ENCODE data around the gene LMX1A. TPM values are rescaled to one million over a fixed set of nuclear protein-coding genes. Genes with fewer than 3 reads are reported as not detected.

The LMX1A gene
- total RNA-seq, 2 experiments from 2014 or later: not detected

GRCh38 chr1:165189913-165190312 is 166.6 kb downstream of the LMX1A start:
- intact Hi-C loops (cut with DNase I, micrococcal nuclease): no loop called here
- no peaks in the 10 kb centered on the region for H3K4me1 ChIP-seq (ENCODE audit: insufficient read depth, low read length)
- Mint-ChIP-seq H3K4me3 (no peak overlapping the region), H3K27ac (no peak overlapping the region), H3K9me3 (no peaks in the 10 kb centered on the region), H3K27me3 (peaks cover 4% of the 10 kb centered on the region), H3K4me1 (ENCODE audit: low read depth) (no peaks in the 10 kb centered on the region), H3K36me3 (ENCODE audit: low read depth) (no peaks in the 10 kb centered on the region)
- DNase-seq (no peak), ATAC-seq (ENCODE audit: poor library complexity) (no peak)
- POLR2A ChIA-PET: no interaction called here
- H3K9me3 ChIP-seq (ENCODE audit: control insufficient read depth in 1 of 2, insufficient read depth in 1 of 2, low read length in 2 of 2): no peaks in the 10 kb centered on the region
- no peak overlapping the region for H3K27ac ChIP-seq (ENCODE audit: low read depth in 1 of 2, low read length in 2 of 2)
- no peaks in the 10 kb centered on the region for H3K36me3 ChIP-seq (ENCODE audit: insufficient read depth, low read length)
- CTCF ChIA-PET: no interaction called here
- no peaks in the 10 kb centered on the region for H3K27me3 ChIP-seq (ENCODE audit: control insufficient read depth in 1 of 2, insufficient read depth in 2 of 2, low read length in 2 of 2)
- no peak for TF ChIP-seq CTCF (IDR thresholded peaks at IDR 0.05)
- H3K4me3 ChIP-seq (ENCODE audit: low read length): no peak overlapping the region

GRCh38 chr1:165189011-165189410 is 167.5 kb downstream of the LMX1A start:
- TF ChIP-seq CTCF (IDR thresholded peaks at IDR 0.05): no peak
- H3K36me3 Mint-ChIP-seq (ENCODE audit: low read depth): no peaks in the 10 kb centered on the region
- peaks cover 1% of the 10 kb centered on the region for H3K27me3 Mint-ChIP-seq
- Histone ChIP-seq H3K4me1 (ENCODE audit: insufficient read depth, low read length) (no peaks in the 10 kb centered on the region), H3K27me3 (ENCODE audit: control insufficient read depth in 1 of 2, insufficient read depth in 2 of 2, low read length in 2 of 2) (no peaks in the 10 kb centered on the region), H3K36me3 (ENCODE audit: insufficient read depth, low read length) (no peaks in the 10 kb centered on the region), H3K9me3 (ENCODE audit: control insufficient read depth in 1 of 2, insufficient read depth in 1 of 2, low read length in 2 of 2) (no peaks in the 10 kb centered on the region), H3K4me3 (ENCODE audit: low read length) (no peak overlapping the region), H3K27ac (ENCODE audit: low read depth in 1 of 2, low read length in 2 of 2) (no peak overlapping the region)
- H3K4me1 Mint-ChIP-seq (ENCODE audit: low read depth): no peaks in the 10 kb centered on the region
- H3K27ac Mint-ChIP-seq: no peak overlapping the region
- POLR2A ChIA-PET: no interaction called here
- H3K4me3 Mint-ChIP-seq: no peak overlapping the region
- no peak for DNase-seq
- CTCF ChIA-PET: no interaction called here
- H3K9me3 Mint-ChIP-seq: peaks cover 2% of the 10 kb centered on the region
- intact Hi-C loops (cut with DNase I, micrococcal nuclease): no loop called here
- no peak for ATAC-seq (ENCODE audit: poor library complexity)

GRCh38 chr1:165187031-165188009 is 169.2 kb downstream of the LMX1A start:
- CTCF ChIA-PET: no interaction called here
- POLR2A ChIA-PET: no interaction called here
- intact Hi-C loops (cut with DNase I, micrococcal nuclease): no loop called here

More at GRCh38 chr1:165187031-165188009, 169.2 kb downstream of the LMX1A start:
- no peak overlapping the region for H3K27ac ChIP-seq (ENCODE audit: low read depth in 1 of 2, low read length in 2 of 2)
- Mint-ChIP-seq H3K27me3 (peaks cover 5% of the 10 kb centered on the region), H3K36me3 (ENCODE audit: low read depth) (no peaks in the 10 kb centered on the region), H3K27ac (no peak overlapping the region), H3K4me1 (ENCODE audit: low read depth) (no peaks in the 10 kb centered on the region), H3K9me3 (peaks cover 10% of the 10 kb centered on the region), H3K4me3 (no peak overlapping the region)
- ATAC-seq (ENCODE audit: poor library complexity) (no peak), DNase-seq (no peak)
- H3K27me3 ChIP-seq (ENCODE audit: control insufficient read depth in 1 of 2, insufficient read depth in 2 of 2, low read length in 2 of 2): no peaks in the 10 kb centered on the region
- peaks cover 0 to 9% of the 10 kb centered on the region in 2 experiments for H3K9me3 ChIP-seq (ENCODE audit: control insufficient read depth in 1 of 2, insufficient read depth in 1 of 2, low read length in 2 of 2)
- no peak for TF ChIP-seq CTCF (IDR thresholded peaks at IDR 0.05)
- no peak overlapping the region for H3K4me3 ChIP-seq (ENCODE audit: low read length)
- H3K36me3 ChIP-seq (ENCODE audit: insufficient read depth, low read length): no peaks in the 10 kb centered on the region
- H3K4me1 ChIP-seq (ENCODE audit: insufficient read depth, low read length): no peaks in the 10 kb centered on the region
